Endothelial cell of umbilical vein (primary cell): ENCODE measurements around the gene GBP7.

Experiments
- EZH2 ChIP-seq: IDR thresholded peaks from 2 replicates; pipeline ENCODE4 v1.6.1; 2012; ENCODE audit warnings: borderline replicate concordance, low read depth, mild to moderate bottlenecking, moderate library complexity, low read length, inconsistent platforms; ENCODE audit not compliant: severe bottlenecking
- POLR2A ChIP-seq: IDR thresholded peaks from 2 replicates; pipeline ENCODE4 v1.6.1; 2012; ENCODE audit warnings: low read depth, mild to moderate bottlenecking, control low read depth, low read length
- TF ChIP-seq, protein P1 (sequence below), 2 donors: IDR thresholded peaks; 1 replicate in 1 of 2; 2 replicates in 1 of 2; pipeline ENCODE4 v1.5.1; 2011; ENCODE audit warnings: low read length in 2 of 2, mild to moderate bottlenecking in 2 of 2, moderate library complexity in 2 of 2, control low read depth in 1 of 2, inconsistent platforms in 1 of 2, low read depth in 1 of 2; ENCODE audit not compliant: insufficient read depth in 1 of 2; ENCODE audit errors: extremely low read depth in 1 of 2

DNA sequence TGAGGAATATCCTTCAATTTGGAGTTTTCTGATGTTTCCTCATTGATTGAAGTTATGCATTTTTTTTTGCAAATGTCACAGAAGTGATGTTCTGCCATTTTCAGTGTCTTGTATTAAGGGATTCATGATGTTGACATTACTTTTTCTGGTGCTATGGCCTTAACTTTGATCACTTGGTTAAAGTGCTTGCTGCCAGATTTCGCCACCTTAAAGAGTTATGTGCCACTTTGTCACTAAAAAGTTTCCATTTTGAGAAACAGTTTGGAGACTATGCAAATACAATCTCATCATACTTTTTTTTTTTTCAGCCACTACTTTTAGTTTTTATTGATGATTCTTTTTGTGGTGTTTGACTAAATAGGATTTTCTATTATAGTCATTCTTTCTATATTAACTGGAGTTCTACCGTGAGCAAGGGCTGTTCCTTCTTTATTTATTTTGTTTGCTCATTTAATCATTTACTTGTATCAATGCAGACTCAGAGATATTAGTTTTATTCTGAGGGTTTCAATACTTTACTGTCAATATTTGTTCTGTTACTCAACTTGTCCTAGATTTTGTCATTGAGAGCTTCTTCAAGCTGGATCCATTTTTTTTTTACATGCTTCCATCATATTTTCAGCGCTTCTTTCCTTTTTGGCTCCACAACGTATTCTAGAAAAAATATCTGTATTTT, 3.2 kb downstream of the GBP7 start:
- TF ChIP-seq, protein P1, sequence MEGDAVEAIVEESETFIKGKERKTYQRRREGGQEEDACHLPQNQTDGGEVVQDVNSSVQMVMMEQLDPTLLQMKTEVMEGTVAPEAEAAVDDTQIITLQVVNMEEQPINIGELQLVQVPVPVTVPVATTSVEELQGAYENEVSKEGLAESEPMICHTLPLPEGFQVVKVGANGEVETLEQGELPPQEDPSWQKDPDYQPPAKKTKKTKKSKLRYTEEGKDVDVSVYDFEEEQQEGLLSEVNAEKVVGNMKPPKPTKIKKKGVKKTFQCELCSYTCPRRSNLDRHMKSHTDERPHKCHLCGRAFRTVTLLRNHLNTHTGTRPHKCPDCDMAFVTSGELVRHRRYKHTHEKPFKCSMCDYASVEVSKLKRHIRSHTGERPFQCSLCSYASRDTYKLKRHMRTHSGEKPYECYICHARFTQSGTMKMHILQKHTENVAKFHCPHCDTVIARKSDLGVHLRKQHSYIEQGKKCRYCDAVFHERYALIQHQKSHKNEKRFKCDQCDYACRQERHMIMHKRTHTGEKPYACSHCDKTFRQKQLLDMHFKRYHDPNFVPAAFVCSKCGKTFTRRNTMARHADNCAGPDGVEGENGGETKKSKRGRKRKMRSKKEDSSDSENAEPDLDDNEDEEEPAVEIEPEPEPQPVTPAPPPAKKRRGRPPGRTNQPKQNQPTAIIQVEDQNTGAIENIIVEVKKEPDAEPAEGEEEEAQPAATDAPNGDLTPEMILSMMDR (IDR thresholded peaks at IDR 0.05; ENCODE audit: extremely low read depth in 1 of 2, insufficient read depth in 1 of 2, low read depth in 1 of 2, low read length in 2 of 2) = no peak
- TF ChIP-seq POLR2A = no peak
- no peak for TF ChIP-seq EZH2
